D721Med (cell line): ENCODE results near the gene MGST3.

Source experiments
- DNase-seq: peaks from one replicate; pipeline ENCODE4 v3.0.0; 2011; ENCODE audit warnings: low spot score; ENCODE audit not compliant: insufficient read length
- FAIRE-seq: peaks from 2 replicates; lab custom pipeline; 2011; peaks lifted over from hg19 to GRCh38; lab: Jason Lieb, UNC
- CTCF ChIP-seq: IDR thresholded peaks from 2 replicates; pipeline ENCODE4 v1.5.1; 2012; ENCODE audit warnings: mild to moderate bottlenecking, control low read depth; ENCODE audit not compliant: insufficient read depth; ENCODE audit errors: missing control alignments

MGST3 gene

GRCh38 chr1:165612062-165612461 lies 19.0 kb upstream of the MGST3 start:
- no peak for FAIRE-seq
- no peak for DNase-seq
- TF ChIP-seq CTCF = no peak

- FAIRE-seq = no peak
- TF ChIP-seq CTCF = no peak
These were observed 14.9 kb upstream of the MGST3 start for GRCh38 chr1:165616054-165616612.

GRCh38 chr1:165616987-165617546 lies 14.0 kb upstream of the MGST3 start:
- FAIRE-seq = no peak
- no peak for TF ChIP-seq CTCF

More at GRCh38 chr1:165616054-165616612, 14.9 kb upstream of the MGST3 start:
- DNase-seq = no peak

GRCh38 chr1:165619647-165620151 lies 11.3 kb upstream of the MGST3 start:
- TF ChIP-seq CTCF = no peak
- no peak for FAIRE-seq
- DNase-seq = no peak

More at GRCh38 chr1:165616987-165617546, 14.0 kb upstream of the MGST3 start:
- no peak for DNase-seq

GRCh38 chr1:165623624-165624023 lies 7.4 kb upstream of the MGST3 start:
- FAIRE-seq (peak; percentile 91), DNase-seq (no peak)
- TF ChIP-seq CTCF = no peak

- FAIRE-seq (peak; percentile 58), DNase-seq (no peak)
- TF ChIP-seq CTCF = no peak
These were observed 6.6 kb upstream of the MGST3 start for GRCh38 chr1:165624441-165624840.

- DNase-seq (no peak), FAIRE-seq (peak; percentile 61)
- TF ChIP-seq CTCF = no peak
These were observed 2.7 kb upstream of the MGST3 start for GRCh38 chr1:165628147-165628822.
